Right atrium auricular region (tissue), 2 donors: ENCODE results near the gene HDAC9. TPM values are rescaled to one million over a fixed set of nuclear protein-coding genes. Genes with fewer than 3 reads are reported as not detected.

ENCODE experiments used
- DNase-seq: peaks from one replicate; pipeline ENCODE4 v3.0.0-alpha.2; 2019; ENCODE audit warnings: low spot score
- H3K27ac ChIP-seq, 2 donors: fragments of 200-600 bp; sonication (generic); 1 replicate in 1 of 2; 2 replicates in 1 of 2; pipeline ENCODE4 v1.5.1; 2016 to 2019
- H3K27me3 ChIP-seq, 2 donors: fragments of 200-600 bp; sonication (generic); one replicate each; pipeline versions ENCODE4 v1.5.1 to v1.6.0; 2017 to 2019
- H3K36me3 ChIP-seq: fragments of 200-600 bp; sonication (generic); one replicate; pipeline ENCODE4 v1.5.1; 2016
- H3K4me1 ChIP-seq, 2 donors: fragments of 200-600 bp; sonication (generic); one replicate each; pipeline versions ENCODE4 v1.5.1 to v1.6.0; 2017 to 2019
- H3K4me3 ChIP-seq, 2 donors: fragments of 200-600 bp; sonication (generic); 1 replicate in 1 of 2; 2 replicates in 1 of 2; pipeline ENCODE4 v1.5.1; 2017 to 2019; ENCODE audit warnings: mild to moderate bottlenecking in 1 of 2, moderate library complexity in 1 of 2
- H3K9me3 ChIP-seq, 2 donors: fragments of 200-600 bp; sonication (generic); one replicate each; pipeline ENCODE4 v1.5.1; 2019
- total RNA-seq, 2 donors: library from RNA; depleted of rRNA; stranded (reverse); fragments of >200 nt; gene quantifications; one replicate each; pipeline ENCODE4 v1.1.0, GENCODE V29; 2016
- TF ChIP-seq, protein P1 (sequence below), 2 donors: fragments of 200-600 bp; sonication (generic); IDR thresholded peaks; one replicate each; pipeline ENCODE4 v1.5.1; 2019; ENCODE audit warnings: antibody characterized with exemption in 2 of 2

The HDAC9 gene
- total RNA-seq, 2 donors from 2014 or later, result 16.6 to 28.0 TPM

DNA sequence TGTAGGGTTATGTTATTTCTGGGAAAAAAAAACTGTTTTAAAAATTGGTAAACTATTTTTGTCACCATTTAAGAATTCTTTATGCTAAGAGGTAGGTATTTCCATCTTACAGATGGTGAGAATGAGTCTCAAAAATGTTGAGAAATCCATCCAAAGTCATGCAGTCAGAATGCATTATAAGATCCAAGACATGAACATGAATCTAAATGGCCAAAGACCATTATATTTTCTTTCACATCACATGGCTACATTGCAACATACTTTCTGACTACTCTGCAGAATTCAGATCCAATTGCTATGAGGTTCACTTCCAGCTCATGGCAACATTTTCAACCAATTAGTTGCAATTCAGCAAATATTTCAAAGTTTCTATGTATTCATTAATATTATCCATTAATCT lies 440.7 kb downstream of the HDAC9 start:
- DNase-seq, result no peak
- Histone ChIP-seq H3K27ac (no peak overlapping the region), H3K27me3 (no peaks in the 10 kb centered on the region), H3K4me1 (no peaks in the 10 kb centered on the region), H3K36me3 (no peaks in the 10 kb centered on the region), H3K9me3 (no peaks in the 10 kb centered on the region), H3K4me3 (no peak overlapping the region)
- TF ChIP-seq, protein P1, sequence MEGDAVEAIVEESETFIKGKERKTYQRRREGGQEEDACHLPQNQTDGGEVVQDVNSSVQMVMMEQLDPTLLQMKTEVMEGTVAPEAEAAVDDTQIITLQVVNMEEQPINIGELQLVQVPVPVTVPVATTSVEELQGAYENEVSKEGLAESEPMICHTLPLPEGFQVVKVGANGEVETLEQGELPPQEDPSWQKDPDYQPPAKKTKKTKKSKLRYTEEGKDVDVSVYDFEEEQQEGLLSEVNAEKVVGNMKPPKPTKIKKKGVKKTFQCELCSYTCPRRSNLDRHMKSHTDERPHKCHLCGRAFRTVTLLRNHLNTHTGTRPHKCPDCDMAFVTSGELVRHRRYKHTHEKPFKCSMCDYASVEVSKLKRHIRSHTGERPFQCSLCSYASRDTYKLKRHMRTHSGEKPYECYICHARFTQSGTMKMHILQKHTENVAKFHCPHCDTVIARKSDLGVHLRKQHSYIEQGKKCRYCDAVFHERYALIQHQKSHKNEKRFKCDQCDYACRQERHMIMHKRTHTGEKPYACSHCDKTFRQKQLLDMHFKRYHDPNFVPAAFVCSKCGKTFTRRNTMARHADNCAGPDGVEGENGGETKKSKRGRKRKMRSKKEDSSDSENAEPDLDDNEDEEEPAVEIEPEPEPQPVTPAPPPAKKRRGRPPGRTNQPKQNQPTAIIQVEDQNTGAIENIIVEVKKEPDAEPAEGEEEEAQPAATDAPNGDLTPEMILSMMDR (IDR thresholded peaks at IDR 0.05), result no peak

DNA sequence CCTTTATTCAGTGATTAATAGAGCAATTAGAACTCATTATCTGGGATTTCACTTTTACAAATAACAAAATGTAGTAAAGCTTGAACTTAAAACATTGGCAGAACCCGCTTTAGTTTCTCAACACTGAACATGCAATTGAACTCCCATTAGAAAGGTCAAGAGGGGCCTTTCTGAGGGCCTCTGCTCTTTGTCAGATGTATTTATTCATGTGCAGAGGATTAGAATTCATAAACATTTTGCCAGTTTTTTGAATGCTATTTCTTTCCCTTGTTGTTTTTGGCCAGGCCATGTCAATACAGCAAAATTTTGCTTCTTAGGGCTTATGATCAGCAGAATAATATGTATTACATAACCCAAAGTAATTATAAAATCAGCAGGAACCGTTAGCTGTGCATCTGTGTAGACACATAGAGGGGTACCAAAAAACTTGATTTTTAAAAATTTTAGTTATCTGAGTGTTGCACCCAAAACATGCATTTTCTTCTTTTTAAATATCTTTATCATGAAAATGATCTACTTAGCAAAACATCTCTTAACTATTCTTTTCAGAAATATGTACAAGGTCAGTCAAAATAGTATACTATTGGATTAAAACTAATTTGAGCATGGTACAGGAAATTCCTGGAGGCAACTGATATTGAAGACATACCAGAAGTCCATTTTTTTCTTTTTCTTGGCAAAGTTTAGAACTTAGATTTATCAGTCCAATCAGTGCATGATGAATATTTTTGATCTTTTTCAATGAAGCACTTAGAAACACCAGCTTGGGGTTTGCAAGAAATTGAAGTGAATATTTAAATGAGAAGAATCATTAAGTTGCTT lies 444.4 kb downstream of the HDAC9 start:
- Histone ChIP-seq H3K9me3 (no peaks in the 10 kb centered on the region), H3K4me3 (no peak overlapping the region), H3K36me3 (no peaks in the 10 kb centered on the region), H3K4me1 (no peaks in the 10 kb centered on the region), H3K27me3 (no peaks in the 10 kb centered on the region), H3K27ac (no peak overlapping the region)
- no peak for DNase-seq
- TF ChIP-seq, protein P1 (IDR thresholded peaks at IDR 0.05), result no peak

DNA sequence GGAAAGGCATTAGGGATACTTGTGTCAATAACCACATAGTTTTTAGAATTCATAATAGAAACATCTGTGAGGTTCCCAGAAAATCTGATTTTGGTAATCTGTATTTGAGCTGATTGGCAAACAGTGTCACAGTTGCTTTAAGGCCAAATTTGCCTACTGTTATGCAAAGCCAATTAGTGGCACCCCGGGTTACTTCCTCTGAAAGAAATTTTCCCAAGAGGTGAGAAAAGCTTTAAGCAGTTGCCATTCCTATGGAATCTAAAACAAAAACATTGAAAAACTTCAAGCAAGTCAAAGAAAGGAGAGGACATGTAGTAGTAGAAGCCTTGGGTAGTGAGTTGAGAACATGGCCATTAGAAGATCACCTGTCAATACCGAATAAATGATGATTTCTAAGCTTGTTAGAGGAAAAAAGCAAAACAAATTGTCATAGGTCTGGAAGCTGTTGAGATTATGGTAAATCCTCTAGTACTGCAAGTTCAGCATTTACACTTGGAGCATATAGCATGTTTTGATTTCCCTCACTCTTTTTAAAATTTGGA lies 445.1 kb downstream of the HDAC9 start:
- Histone ChIP-seq H3K36me3 (no peaks in the 10 kb centered on the region), H3K4me1 (no peaks in the 10 kb centered on the region), H3K27me3 (no peaks in the 10 kb centered on the region), H3K9me3 (no peaks in the 10 kb centered on the region), H3K27ac (no peak overlapping the region), H3K4me3 (no peak overlapping the region)
- DNase-seq, result no peak
- TF ChIP-seq, protein P1 (IDR thresholded peaks at IDR 0.05), result no peak

DNA sequence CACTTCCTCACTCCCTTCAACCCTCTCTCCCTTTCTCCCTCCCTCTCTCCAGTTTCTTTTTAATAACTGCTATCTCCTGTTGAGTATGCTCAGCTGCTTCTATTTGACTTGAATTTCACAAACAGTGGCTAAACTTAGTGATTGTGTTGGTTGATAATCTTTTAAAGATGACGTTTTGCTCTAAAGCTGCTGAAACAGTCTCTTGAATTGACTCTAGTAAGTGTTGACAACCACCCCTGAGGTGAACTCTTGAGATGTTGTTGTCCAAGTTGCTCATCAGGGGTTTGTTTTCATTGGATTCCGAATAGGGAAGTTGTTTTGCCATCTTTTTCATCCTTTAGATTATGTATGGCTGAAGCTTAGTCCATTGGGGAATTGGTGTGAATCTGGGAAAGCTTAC lies 445.7 kb downstream of the HDAC9 start:
- no peak overlapping the region for H3K27ac ChIP-seq
- no peaks in the 10 kb centered on the region for H3K36me3 ChIP-seq
- TF ChIP-seq, protein P1 (IDR thresholded peaks at IDR 0.05), result no peak
- H3K9me3 ChIP-seq, result no peaks in the 10 kb centered on the region
- no peaks in the 10 kb centered on the region for H3K27me3 ChIP-seq
- H3K4me1 ChIP-seq, result no peaks in the 10 kb centered on the region
- no peak for DNase-seq
- no peak overlapping the region for H3K4me3 ChIP-seq

DNA sequence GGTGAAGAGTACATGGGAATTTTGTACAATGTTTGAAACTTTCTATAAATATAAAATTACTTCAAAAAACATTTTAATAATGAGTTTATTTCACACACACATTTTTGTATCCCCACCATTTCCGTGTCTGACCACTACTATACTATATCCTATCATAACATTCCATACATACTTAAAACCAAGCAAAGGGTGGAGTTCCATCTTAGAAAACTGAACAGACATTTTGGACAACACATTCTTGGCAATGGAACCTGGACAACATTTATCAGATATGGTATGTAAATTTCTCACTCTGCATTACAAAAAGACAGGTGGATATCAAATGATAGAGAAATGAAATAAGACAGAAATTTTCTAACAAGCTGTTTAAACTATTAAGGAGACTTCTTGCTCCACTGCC lies 453.0 kb downstream of the HDAC9 start:
- Histone ChIP-seq H3K4me1 (no peaks in the 10 kb centered on the region), H3K9me3 (no peaks in the 10 kb centered on the region), H3K36me3 (no peaks in the 10 kb centered on the region), H3K27me3 (no peaks in the 10 kb centered on the region), H3K27ac (no peak overlapping the region), H3K4me3 (no peak overlapping the region)
- TF ChIP-seq, protein P1 (IDR thresholded peaks at IDR 0.05), result no peak
- no peak for DNase-seq
